GM19372 (cell line): Measurements from ENCODE around the gene BACH1.

Experiments used
- ATAC-seq: cut with Tn5 transposase; IDR thresholded peaks from one replicate; pipeline ENCODE4 v1.9.1; 2021; ENCODE audit warnings: mild to moderate bottlenecking, low read depth, moderate library complexity; ENCODE audit not compliant: unreplicated experiment

The BACH1 gene

GRCh38 chr21:29372063-29372802 is 73.5 kb downstream of the BACH1 start:
- peak; percentile 77 for ATAC-seq

- no peak for ATAC-seq
Measured at GRCh38 chr21:29374481-29374880, 75.8 kb downstream of the BACH1 start.

GRCh38 chr21:29376556-29376955 is 77.8 kb downstream of the BACH1 start:
- ATAC-seq, result peak; percentile 67

DNA sequence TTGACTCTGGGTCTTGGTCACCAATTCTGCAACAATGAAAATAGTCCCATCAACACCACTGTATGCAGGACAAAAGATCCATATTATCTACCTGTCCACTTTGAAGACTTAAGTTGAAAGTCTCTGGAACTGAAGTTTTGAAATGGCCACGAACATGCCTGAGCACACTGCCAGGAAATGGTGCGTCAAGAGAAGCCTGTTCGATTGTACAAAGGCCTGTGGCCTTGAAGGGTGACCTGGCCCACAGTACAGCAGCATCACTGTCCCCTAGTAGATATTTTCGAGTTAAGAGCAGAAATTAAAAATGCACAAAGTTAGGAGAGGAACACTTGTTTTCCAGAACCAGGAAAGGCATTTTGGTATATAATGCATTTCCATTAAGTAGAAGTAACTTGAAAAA is 78.5 kb downstream of the BACH1 start:
- ATAC-seq, result no peak

DNA sequence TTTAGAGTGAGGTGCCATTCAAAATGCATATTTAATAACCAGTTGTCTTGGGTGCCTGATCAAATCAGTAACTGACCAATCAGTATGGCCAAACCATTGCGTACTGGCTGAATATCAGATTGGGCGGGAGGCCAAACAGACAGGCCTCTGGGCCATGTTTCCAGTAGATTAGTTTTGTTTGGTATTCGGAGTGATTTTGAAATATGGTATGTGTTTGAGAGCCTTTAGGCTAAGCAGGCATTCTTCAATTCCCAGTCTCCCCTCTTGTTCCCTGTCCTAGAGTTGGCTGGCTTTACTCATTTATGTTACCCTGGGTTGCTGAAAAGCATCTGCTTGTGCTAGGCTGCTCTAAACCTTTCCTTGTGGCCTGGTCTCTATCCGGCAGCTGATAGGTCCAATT is 80.1 kb downstream of the BACH1 start:
- no peak for ATAC-seq

DNA sequence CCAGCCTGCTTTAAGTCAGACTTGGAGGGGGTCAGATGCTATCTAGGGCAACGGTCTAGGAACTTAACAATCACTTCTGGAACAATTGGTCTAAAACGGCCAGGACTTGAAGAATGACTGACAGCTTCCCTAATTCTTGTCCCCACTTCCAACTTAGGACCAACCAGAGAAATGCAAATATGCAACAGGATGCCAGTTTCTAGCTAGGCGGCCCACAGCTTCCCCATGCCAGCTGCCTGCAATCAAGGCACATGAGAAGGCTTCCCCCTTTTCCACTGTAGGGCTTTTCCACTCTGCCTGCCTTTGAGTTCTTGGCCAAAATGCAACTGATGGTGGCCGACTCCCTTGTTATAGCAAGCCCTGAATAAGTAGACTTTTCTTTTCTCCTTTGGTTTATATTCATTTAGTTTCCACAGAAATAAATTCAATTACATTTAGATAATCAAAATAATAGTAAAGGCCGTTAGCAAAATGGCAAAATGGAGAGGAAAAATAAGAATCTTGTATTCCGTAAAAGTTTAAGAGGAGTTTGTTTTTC is 80.9 kb downstream of the BACH1 start:
- no peak for ATAC-seq

GRCh38 chr21:29382030-29382654 is 83.4 kb downstream of the BACH1 start:
- ATAC-seq, result no peak

GRCh38 chr21:29384683-29385359 is 86.1 kb downstream of the BACH1 start:
- no peak for ATAC-seq

GRCh38 chr21:29385934-29386520 is 87.3 kb downstream of the BACH1 start:
- ATAC-seq, result no peak

DNA sequence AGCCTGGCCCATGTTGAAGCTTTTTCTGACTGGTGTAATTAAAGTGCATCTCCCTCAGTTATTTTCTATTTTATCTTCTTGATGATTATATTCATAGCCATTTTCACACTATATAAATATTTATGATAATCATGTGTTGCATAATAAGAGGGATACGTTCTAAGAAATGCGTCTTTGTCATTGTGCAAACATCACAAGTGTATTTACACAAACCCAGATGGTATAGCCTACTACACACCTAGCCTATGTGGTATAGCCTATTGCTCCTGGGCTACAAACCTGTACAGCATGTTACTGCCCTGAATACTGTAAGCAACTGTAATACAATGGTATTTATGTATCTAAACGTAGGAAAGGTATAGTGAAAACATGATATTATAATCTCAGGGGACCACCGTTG is 88.1 kb downstream of the BACH1 start:
- no peak for ATAC-seq

DNA sequence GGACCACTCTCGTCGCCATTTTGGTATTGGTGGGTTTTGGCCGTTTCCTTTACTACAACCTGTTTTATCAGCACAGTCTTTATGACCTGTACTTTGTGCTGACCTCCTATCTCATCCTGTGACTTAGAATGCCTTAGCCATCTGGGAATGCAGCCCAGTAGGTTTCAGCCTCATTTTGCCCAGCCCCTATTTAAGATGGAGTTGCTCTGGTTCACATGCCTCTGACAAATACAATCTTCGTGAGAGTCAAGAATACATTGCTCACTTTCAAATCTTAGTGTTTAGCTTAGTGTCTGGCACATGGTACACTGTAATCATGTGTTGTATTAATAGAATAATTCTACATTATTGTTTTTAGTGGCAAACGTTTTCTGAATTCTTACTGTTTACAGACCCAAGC is 88.9 kb downstream of the BACH1 start:
- ATAC-seq, result no peak

- no peak for ATAC-seq
Measured at GRCh38 chr21:29389136-29389535, 90.4 kb downstream of the BACH1 start.

DNA sequence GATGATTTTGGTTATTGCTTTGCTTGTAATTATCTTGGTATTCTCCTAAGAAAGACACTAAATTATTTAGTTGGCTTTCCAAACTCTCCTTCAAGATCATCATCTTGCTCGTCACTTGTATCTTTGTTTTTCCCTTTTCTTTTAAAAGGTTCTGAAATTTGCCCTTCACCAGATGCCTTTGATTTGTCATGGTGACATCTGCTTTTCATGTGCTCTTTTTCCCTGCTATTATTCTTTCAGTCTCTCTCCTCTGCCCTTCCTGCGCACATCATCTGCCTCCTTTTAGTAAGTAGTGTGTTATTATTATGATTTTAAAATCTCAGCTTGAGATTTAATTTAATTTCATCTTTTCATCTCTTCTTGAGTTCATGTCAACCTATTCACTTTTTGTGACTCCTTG is 92.1 kb downstream of the BACH1 start:
- no peak for ATAC-seq

- no peak for ATAC-seq
Measured at GRCh38 chr21:29394051-29394450, 95.3 kb downstream of the BACH1 start.
